ENCODE measurements around the gene EBLN2. TPM values are rescaled to one million over a fixed set of nuclear protein-coding genes. Genes with fewer than 3 reads are reported as not detected.

EBLN2 gene
- polyA plus RNA-seq, 1 of the 3 experiments (the other 2 are of a cell fraction) = 1.4 TPM

DNA sequence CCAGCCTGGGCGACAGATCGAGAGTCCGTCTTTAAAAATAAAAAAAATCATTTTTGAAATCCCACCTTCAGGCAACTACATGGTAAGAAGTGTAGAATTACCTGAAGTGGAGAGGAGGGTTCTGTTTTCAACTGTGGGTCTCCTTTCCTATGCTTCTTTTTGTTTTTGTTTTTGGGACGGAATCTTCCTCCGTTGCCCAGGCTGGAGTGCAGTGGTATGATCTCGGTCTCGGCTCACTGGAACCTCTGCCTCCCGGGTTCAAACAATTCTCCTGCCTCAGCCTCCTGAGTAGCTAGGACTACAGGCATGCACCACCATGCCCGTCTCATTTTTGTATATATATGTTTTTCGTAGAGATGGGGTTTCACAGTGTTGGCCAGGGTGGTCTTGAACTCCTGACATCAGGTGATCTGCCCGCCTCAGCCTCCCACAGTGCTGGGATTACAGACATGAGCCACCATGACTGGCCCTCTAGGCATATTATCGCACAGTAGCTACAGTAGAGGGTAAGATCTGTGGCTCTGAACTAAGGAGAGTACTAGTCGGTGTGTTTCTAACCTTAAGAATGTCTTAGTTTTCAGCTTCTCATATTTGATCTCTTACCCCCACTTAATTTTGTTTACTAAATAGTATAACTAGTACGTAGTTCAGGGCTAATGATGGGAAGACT is 8.5 kb downstream of the EBLN2 start:
- Histone ChIP-seq H3K27ac (ENCODE audit: low read depth in 2 of 2, low read length in 1 of 2) (no peak overlapping the region), H3K4me1 (ENCODE audit: control insufficient read depth in 1 of 2, insufficient read depth in 2 of 2, low read depth in 1 of 2, low read length in 1 of 2) (no peaks in the 10 kb centered on the region; a peak in 1 of 4 replicates), H3K79me2 (ENCODE audit: insufficient read depth) (peaks cover 5% of the 10 kb centered on the region; the same call in 1 of the 2 replicates), H4K20me1 (ENCODE audit: insufficient read depth) (no peaks in the 10 kb centered on the region), H3K9me2 (no peaks in the 10 kb centered on the region), H3K9ac (no peak overlapping the region), H3K4me3 (ENCODE audit: low read depth in 2 of 2, low read length in 1 of 2) (no peak overlapping the region), H3K4me2 (no peak overlapping the region), H3K9me3 (no peaks in the 10 kb centered on the region), H2AFZ (ENCODE audit: low read depth) (no peak overlapping the region), H3K36me3 (replicated peaks in 1 of 2; ENCODE audit: control insufficient read depth in 1 of 2, insufficient read depth in 2 of 2, low read length in 1 of 2) (peaks cover 31 to 35% of the 10 kb centered on the region in 2 experiments), H3F3A (replicated peaks; ENCODE audit: insufficient read depth) (peaks cover 27% of the 10 kb centered on the region), H3K27me3 (ENCODE audit: insufficient read depth) (no peaks in the 10 kb centered on the region)
- 94% methylated on average over 14 of the region's 14 CpGs for WGBS (ENCODE audit: low lambda C conversion rate)
- CTCF ChIA-PET = interaction anchor here (1.2 to 1.7 kb wide), 2 partner anchors 13 to 15 kb away, joined by 5 to 6 read pairs; no protein-coding TSS in a partner anchor
- DNase-seq = no peak
- TF ChIP-seq FOXJ3 (CRISPR knock-in tag; IDR thresholded peaks at IDR 0.05) (no peak), EZH2phosphoT487 (IDR thresholded peaks at IDR 0.05; ENCODE audit: borderline replicate concordance, low read depth) (no peak), SMC3 (IDR thresholded peaks at IDR 0.05; ENCODE audit: low read depth, low read length) (no peak), FOSL2 (IDR thresholded peaks at IDR 0.05; ENCODE audit: borderline replicate concordance, low read depth) (no peak), ELF1 (IDR thresholded peaks at IDR 0.05) (no peak), RAD21 (IDR thresholded peaks at IDR 0.05; ENCODE audit: low read length) (no peak), CHD2 (IDR thresholded peaks at IDR 0.05; ENCODE audit: low read length, partially characterized antibody) (no peak), YY1 (IDR thresholded peaks at IDR 0.05; ENCODE audit: low read depth) (no peak)
- TF ChIP-seq, protein P1, sequence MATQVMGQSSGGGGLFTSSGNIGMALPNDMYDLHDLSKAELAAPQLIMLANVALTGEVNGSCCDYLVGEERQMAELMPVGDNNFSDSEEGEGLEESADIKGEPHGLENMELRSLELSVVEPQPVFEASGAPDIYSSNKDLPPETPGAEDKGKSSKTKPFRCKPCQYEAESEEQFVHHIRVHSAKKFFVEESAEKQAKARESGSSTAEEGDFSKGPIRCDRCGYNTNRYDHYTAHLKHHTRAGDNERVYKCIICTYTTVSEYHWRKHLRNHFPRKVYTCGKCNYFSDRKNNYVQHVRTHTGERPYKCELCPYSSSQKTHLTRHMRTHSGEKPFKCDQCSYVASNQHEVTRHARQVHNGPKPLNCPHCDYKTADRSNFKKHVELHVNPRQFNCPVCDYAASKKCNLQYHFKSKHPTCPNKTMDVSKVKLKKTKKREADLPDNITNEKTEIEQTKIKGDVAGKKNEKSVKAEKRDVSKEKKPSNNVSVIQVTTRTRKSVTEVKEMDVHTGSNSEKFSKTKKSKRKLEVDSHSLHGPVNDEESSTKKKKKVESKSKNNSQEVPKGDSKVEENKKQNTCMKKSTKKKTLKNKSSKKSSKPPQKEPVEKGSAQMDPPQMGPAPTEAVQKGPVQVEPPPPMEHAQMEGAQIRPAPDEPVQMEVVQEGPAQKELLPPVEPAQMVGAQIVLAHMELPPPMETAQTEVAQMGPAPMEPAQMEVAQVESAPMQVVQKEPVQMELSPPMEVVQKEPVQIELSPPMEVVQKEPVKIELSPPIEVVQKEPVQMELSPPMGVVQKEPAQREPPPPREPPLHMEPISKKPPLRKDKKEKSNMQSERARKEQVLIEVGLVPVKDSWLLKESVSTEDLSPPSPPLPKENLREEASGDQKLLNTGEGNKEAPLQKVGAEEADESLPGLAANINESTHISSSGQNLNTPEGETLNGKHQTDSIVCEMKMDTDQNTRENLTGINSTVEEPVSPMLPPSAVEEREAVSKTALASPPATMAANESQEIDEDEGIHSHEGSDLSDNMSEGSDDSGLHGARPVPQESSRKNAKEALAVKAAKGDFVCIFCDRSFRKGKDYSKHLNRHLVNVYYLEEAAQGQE (IDR thresholded peaks at IDR 0.05; ENCODE audit: low read depth, low read length) = no peak
- POLR2A ChIA-PET = no interaction called here

DNA sequence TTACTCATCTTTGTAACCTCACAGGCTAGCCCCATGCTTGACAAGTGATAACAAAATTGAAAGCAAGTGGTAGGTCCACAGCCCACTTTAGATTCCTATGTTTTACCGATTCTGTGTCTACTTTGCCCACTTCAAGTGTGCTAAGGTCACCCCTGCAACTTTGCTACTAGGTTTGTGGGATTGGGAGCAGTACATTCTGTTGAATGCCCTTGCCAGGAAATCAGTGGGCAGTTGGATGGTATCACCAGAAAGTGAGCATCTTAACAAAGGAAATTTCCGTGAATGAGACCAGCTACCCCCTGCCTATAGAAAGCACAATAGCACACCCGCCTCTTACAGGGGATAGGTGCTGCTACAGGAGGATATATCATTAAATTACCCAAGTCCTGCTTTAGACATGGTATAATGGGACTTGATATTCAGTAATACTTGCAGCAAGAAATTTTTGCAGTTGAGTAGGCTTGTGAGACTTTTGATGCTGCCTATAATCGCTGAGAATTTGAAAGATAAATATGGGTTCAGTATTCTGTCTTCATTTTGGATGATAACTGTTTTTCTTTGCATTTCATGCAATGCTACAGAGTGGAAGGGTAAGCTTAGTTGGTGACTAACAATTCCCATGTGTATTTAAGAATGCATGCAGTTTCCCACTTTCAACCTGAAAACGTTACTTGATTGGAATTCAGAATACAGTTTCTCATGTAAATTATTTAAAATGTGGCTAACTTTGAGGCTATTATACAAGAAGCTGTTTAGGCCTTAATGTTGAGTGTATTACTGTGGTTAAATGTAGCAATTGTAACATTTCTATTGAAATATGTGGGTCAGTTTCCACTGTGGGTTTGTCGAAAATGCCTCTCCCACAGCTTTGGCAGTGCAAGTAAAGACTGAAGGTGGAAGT is 9.5 kb downstream of the EBLN2 start:
- H3F3A ChIP-seq (replicated peaks; ENCODE audit: insufficient read depth) = peaks cover 27% of the 10 kb centered on the region
- no peaks in the 10 kb centered on the region for H3K9me3 ChIP-seq
- H3K27me3 ChIP-seq (ENCODE audit: insufficient read depth) = no peaks in the 10 kb centered on the region
- H2AFZ ChIP-seq (ENCODE audit: low read depth) = no peak overlapping the region
- H3K36me3 ChIP-seq (replicated peaks in 1 of 2; ENCODE audit: control insufficient read depth in 1 of 2, insufficient read depth in 2 of 2, low read length in 1 of 2) = peaks cover 21 to 28% of the 10 kb centered on the region in 2 experiments
- no peak overlapping the region for H3K4me2 ChIP-seq
- no peak overlapping the region; a peak in 2 of 4 replicates for H3K27ac ChIP-seq (ENCODE audit: low read depth in 2 of 2, low read length in 1 of 2)
- no peaks in the 10 kb centered on the region for H3K9me2 ChIP-seq
- H3K4me1 ChIP-seq (ENCODE audit: control insufficient read depth in 1 of 2, insufficient read depth in 2 of 2, low read depth in 1 of 2, low read length in 1 of 2) = no peaks in the 10 kb centered on the region; a peak in 1 of 4 replicates
- WGBS (ENCODE audit: low lambda C conversion rate) = 85% methylated on average over 6 of the region's 6 CpGs
- ChIA-PET CTCF (interaction anchor here (1.2 to 1.7 kb wide), 2 partner anchors 14 kb away, joined by 5 to 6 read pairs; no protein-coding TSS in a partner anchor), POLR2A (no interaction called here)
- H3K79me2 ChIP-seq (ENCODE audit: insufficient read depth) = peaks cover 5% of the 10 kb centered on the region; the same call in 1 of the 2 replicates
- H4K20me1 ChIP-seq (ENCODE audit: insufficient read depth) = no peaks in the 10 kb centered on the region
- DNase-seq = no peak
- H3K4me3 ChIP-seq (ENCODE audit: low read depth in 2 of 2, low read length in 1 of 2) = no peak overlapping the region
- no peak overlapping the region for H3K9ac ChIP-seq
- TF ChIP-seq, protein P2, sequence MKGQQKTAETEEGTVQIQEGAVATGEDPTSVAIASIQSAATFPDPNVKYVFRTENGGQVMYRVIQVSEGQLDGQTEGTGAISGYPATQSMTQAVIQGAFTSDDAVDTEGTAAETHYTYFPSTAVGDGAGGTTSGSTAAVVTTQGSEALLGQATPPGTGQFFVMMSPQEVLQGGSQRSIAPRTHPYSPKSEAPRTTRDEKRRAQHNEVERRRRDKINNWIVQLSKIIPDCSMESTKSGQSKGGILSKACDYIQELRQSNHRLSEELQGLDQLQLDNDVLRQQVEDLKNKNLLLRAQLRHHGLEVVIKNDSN (IDR thresholded peaks at IDR 0.05; ENCODE audit: borderline replicate concordance, low read depth) = no peak
- TF ChIP-seq, protein P3, sequence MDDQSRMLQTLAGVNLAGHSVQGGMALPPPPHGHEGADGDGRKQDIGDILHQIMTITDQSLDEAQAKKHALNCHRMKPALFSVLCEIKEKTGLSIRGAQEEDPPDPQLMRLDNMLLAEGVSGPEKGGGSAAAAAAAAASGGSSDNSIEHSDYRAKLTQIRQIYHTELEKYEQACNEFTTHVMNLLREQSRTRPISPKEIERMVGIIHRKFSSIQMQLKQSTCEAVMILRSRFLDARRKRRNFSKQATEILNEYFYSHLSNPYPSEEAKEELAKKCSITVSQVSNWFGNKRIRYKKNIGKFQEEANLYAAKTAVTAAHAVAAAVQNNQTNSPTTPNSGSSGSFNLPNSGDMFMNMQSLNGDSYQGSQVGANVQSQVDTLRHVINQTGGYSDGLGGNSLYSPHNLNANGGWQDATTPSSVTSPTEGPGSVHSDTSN (IDR thresholded peaks at IDR 0.05) = no peak
- TF ChIP-seq TEAD4 (IDR thresholded peaks at IDR 0.05; ENCODE audit: borderline replicate concordance, insufficient read depth) = no peak
- TF ChIP-seq RXRA (IDR thresholded peaks at IDR 0.05; ENCODE audit: borderline replicate concordance, low read depth) = no peak
- TF ChIP-seq, protein P1 (IDR thresholded peaks at IDR 0.05; ENCODE audit: low read depth, low read length) = no peak
- no peak for TF ChIP-seq GABPA (IDR thresholded peaks at IDR 0.05; ENCODE audit: low read depth)
- TF ChIP-seq RAD21 (IDR thresholded peaks at IDR 0.05; ENCODE audit: low read length) = no peak
- no peak for TF ChIP-seq FOXM1 (IDR thresholded peaks at IDR 0.05; ENCODE audit: low read depth)
- no peak for TF ChIP-seq ELF1 (IDR thresholded peaks at IDR 0.05)
